Osteocyte (in vitro differentiated cells): ENCODE measurements around the gene CHST1. TPM values are rescaled to one million over a fixed set of nuclear protein-coding genes. Genes with fewer than 3 reads are reported as not detected.

Experiments used
- DNase-seq: peaks from one replicate; pipeline ENCODE4 v3.0.0; 2021; ENCODE audit warnings: mixed read lengths; ENCODE audit not compliant: unreplicated experiment; ENCODE audit errors: extremely low spot score
- H3K27ac Mint-ChIP-seq: one replicate; pipeline ENCODE4 v1.8.0; 2021; ENCODE audit warnings: mild to moderate bottlenecking, mixed read lengths; ENCODE audit not compliant: unreplicated experiment
- H3K27me3 Mint-ChIP-seq: one replicate; pipeline ENCODE4 v1.8.0; 2021; ENCODE audit warnings: mixed read lengths; ENCODE audit not compliant: unreplicated experiment
- H3K36me3 Mint-ChIP-seq: one replicate; pipeline ENCODE4 v1.8.0; 2021; ENCODE audit warnings: mixed read lengths; ENCODE audit not compliant: unreplicated experiment
- H3K4me1 Mint-ChIP-seq: one replicate; pipeline ENCODE4 v1.8.0; 2021; ENCODE audit warnings: mixed read lengths; ENCODE audit not compliant: unreplicated experiment
- H3K4me3 Mint-ChIP-seq: one replicate; pipeline ENCODE4 v1.8.0; 2021; ENCODE audit warnings: mild to moderate bottlenecking, moderate library complexity, mixed read lengths; ENCODE audit not compliant: unreplicated experiment
- H3K9me3 Mint-ChIP-seq: one replicate; pipeline ENCODE4 v1.8.0; 2021; ENCODE audit warnings: mixed read lengths; ENCODE audit not compliant: unreplicated experiment
- CTCF ChIP-seq: fragments of 200-600 bp; sonication (generic); IDR thresholded peaks from 2 replicates; pipeline ENCODE4 v1.5.0; 2021; ENCODE audit warnings: antibody characterized with exemption, mild to moderate bottlenecking, moderate library complexity
- total RNA-seq: library from RNA; stranded (reverse); gene quantifications from 2 replicates; pipeline ENCODE4 v1.2.1, GENCODE V29; 2021

CHST1 gene
- total RNA-seq, 1 donor from 2014 or later, result 0.67 TPM

- no peak overlapping the region for H3K27ac Mint-ChIP-seq
- DNase-seq, result peak; percentile 72
- H3K4me1 Mint-ChIP-seq, result no peaks in the 10 kb centered on the region
- no peak overlapping the region for H3K4me3 Mint-ChIP-seq
- no peaks in the 10 kb centered on the region for H3K9me3 Mint-ChIP-seq
- no peak for TF ChIP-seq CTCF
- no peaks in the 10 kb centered on the region for H3K36me3 Mint-ChIP-seq
- H3K27me3 Mint-ChIP-seq, result peaks cover 3% of the 10 kb centered on the region
Measured at GRCh38 chr11:45648931-45649330, 16.5 kb downstream of the CHST1 start.

DNA sequence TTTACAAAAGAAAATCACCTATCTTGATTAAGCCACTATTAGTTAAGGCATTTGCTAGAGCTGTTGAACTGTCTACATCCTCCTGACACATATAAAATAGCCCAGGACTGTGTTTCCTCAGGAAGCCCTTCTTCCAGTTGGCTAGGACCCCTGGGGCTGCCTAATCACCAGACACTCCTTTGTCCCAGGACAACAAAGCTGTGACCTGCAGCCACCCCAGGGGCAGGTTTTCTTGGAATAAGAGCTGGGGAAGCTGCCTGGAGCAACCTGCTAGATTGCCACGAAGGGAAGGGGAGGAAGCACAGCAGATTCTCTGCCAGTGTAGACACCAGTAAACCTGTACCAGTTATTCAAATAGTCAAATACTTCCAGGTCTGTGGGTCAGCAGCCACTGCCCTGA, 17.6 kb downstream of the CHST1 start:
- no peaks in the 10 kb centered on the region for H3K36me3 Mint-ChIP-seq
- no peak for TF ChIP-seq CTCF
- peaks cover 12% of the 10 kb centered on the region for H3K27me3 Mint-ChIP-seq
- H3K9me3 Mint-ChIP-seq, result no peaks in the 10 kb centered on the region
- no peak overlapping the region for H3K27ac Mint-ChIP-seq
- no peaks in the 10 kb centered on the region for H3K4me1 Mint-ChIP-seq
- H3K4me3 Mint-ChIP-seq, result no peak overlapping the region
- peak; percentile 53 for DNase-seq

DNA sequence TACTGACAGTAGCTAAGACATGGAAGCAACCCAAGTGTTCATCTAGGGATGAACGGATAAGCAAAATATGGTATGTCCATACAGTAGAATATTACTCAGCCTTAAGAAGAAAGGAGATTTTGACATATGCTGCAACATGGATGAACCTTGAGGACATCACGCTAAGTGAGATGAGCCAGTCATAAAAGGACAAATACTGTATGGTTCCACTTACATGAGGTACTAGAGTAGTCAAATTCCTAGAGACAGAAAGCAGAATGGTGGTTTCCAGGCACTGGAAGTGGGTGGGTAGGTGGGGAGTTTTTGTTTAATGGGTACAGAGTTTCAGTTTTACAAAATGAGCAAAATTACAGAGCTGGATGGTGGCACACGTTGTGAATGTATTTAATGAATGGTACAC, 18.1 kb downstream of the CHST1 start:
- Mint-ChIP-seq H3K36me3 (no peaks in the 10 kb centered on the region), H3K9me3 (no peaks in the 10 kb centered on the region), H3K27ac (no peak overlapping the region), H3K4me1 (no peaks in the 10 kb centered on the region), H3K27me3 (peaks cover 12% of the 10 kb centered on the region), H3K4me3 (no peak overlapping the region)
- no peak for TF ChIP-seq CTCF
- peak; percentile 23 for DNase-seq

DNA sequence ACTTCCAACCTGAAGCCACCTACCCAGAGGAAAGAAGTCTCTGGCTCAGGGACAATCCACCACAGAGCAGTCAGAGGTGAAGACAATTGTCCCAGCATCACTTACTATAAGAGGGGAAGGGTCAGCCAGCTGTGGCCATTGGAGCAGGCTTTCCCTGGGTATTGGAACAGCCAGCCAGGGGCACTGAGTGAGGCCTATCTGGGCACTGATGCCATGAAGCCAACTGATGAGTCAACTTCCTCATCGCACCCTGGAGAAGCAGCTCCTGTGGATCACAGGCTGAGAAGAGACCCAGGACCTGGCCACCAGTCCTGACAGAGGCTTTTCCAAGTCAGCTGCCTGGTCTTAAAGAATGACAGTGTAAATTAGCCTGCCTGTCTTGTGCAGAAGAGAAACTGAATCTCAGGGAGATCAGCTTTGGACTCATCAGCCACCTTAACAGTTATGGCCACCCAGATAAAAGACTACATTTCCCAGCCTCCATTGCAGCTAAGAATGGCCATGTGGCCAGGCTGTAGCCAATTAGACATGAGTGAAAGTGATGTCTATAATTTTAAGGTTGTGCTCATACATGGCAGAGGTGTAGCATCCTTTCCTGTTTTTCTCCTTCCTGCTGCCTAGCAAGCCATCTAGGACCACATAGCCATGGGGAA, 19.0 kb downstream of the CHST1 start:
- H3K4me1 Mint-ChIP-seq, result no peaks in the 10 kb centered on the region

More for the DNA sequence above, 19.0 kb downstream of the CHST1 start:
- no peaks in the 10 kb centered on the region for H3K9me3 Mint-ChIP-seq
- DNase-seq, result peak; percentile 27
- H3K27me3 Mint-ChIP-seq, result peaks cover 17% of the 10 kb centered on the region
- no peak for TF ChIP-seq CTCF
- no peaks in the 10 kb centered on the region for H3K36me3 Mint-ChIP-seq
- no peak overlapping the region for H3K27ac Mint-ChIP-seq
- H3K4me3 Mint-ChIP-seq, result no peak overlapping the region
